Motor neuron (in vitro differentiated cells): Measurements from ENCODE around the gene PDCD1LG2. TPM values are rescaled to one million over a fixed set of nuclear protein-coding genes. Genes with fewer than 3 reads are reported as not detected.
A peak's percentile ranks its signal among the peaks of the same experiment; 100 is the strongest.
"Not testable (repeated sequence)": the region's sequence is repeated elsewhere in the genome, so short reads cannot be mapped to it uniquely, and the experiment has no call there.

Experiments used
- ATAC-seq, 8 experiments: fragments of 200-7000 bp; cut with Tn5 transposase; replicated peaks in 6 of 8; 2 replicates each; pipeline ENCODE4 v1.8.0; 2021; ENCODE audit warnings: mild to moderate bottlenecking in 8 of 8, moderate library complexity in 8 of 8
- H3K27ac ChIP-seq, 2 donors: fragments of 250-450 bp; sonication (Bioruptor Pico); 2 replicates each; pipeline ENCODE4 v1.9.0; 2021; ENCODE audit warnings: antibody characterized with exemption in 2 of 2, mild to moderate bottlenecking in 2 of 2, moderate library complexity in 1 of 2
- H3K4me1 ChIP-seq, 2 donors: fragments of 250-450 bp; sonication (Bioruptor Pico); replicated peaks in 1 of 2; 2 replicates each; pipeline ENCODE4 v1.6.1; 2021; ENCODE audit warnings: antibody characterized with exemption in 2 of 2, mild to moderate bottlenecking in 2 of 2, moderate library complexity in 1 of 2
- H3K4me3 ChIP-seq, 5 donors: fragments of 250-450 bp; sonication (Bioruptor Pico); 2 replicates each; pipeline ENCODE4 v1.9.0; 2021; ENCODE audit warnings: antibody characterized with exemption in 5 of 5, mild to moderate bottlenecking in 5 of 5, moderate library complexity in 4 of 5
- WGBS, 10 experiments: fragments of 450-650 bp; shearing (Covaris generic); methylation state at CpG; one replicate each; pipeline ENCODE4 v1.0.0; 2022; 5-methylcytosine and 5-hydroxymethylcytosine counted together
- in situ Hi-C, 9 experiments: fragments of 400-800 bp; cut with MboI; loops; one replicate each; pipeline ENCODE4 v1.15.0; 2021; ENCODE audit warnings: low sequenced_read_pairs in 9 of 9, low pct_unique_long_range_greater_than_20kb in 2 of 9; ENCODE audit not compliant: unreplicated experiment in 9 of 9
- total RNA-seq, 8 experiments: library from RNA; unstranded; fragments of 300-600 nt; gene quantifications; 2 replicates each; pipeline versions ENCODE4 v1.2.3 to v1.2.4, GENCODE V29; 2022

The PDCD1LG2 gene
- total RNA-seq, 8 experiments from 2014 or later, result 0.05 to 1.3 (median 0.29) TPM; not detected in 1

GRCh38 chr9:5482194-5482593 lies 28.1 kb upstream of the PDCD1LG2 start:
- Histone ChIP-seq H3K27ac (no peak overlapping the region), H3K4me1 (no peaks in the 10 kb centered on the region), H3K4me3 (no peak overlapping the region)
- WGBS, 10 experiments, result 40 to 100% (median 70%) methylated on average over 1 to 8 of the region's 8 CpGs; no CpG with 5 or more reads in 1 of the 10 experiments
- ATAC-seq, result no peak
- in situ Hi-C loops, result no loop called here

- in situ Hi-C loops, result no loop called here
- Histone ChIP-seq H3K4me3 (no peak overlapping the region), H3K27ac (no peak overlapping the region), H3K4me1 (no peaks in the 10 kb centered on the region)
- ATAC-seq, result no peak
- 20 to 100% (median 74%) methylated on average over 1 to 2 of the region's 2 CpGs; no CpG with 5 or more reads in 1 of the 10 experiments for WGBS, 10 experiments
Measured at GRCh38 chr9:5483306-5483705, 27.0 kb upstream of the PDCD1LG2 start.

GRCh38 chr9:5485378-5486085 lies 24.8 kb upstream of the PDCD1LG2 start:
- Histone ChIP-seq H3K4me3 (no peak overlapping the region), H3K27ac (no peak overlapping the region), H3K4me1 (no peaks in the 10 kb centered on the region)
- 62 to 100% (median 92%) methylated on average over 2 to 5 of the region's 5 CpGs for WGBS, 10 experiments
- in situ Hi-C loops, result no loop called here
- ATAC-seq, result no peak

- ATAC-seq, result no peak
- 59 to 100% (median 77%) methylated on average over 1 to 5 of the region's 5 CpGs; no CpG with 5 or more reads in 3 of the 10 experiments for WGBS, 10 experiments
- H3K27ac ChIP-seq, result no peak overlapping the region
- H3K4me3 ChIP-seq, result no peak overlapping the region
- H3K4me1 ChIP-seq, result no peaks in the 10 kb centered on the region
- in situ Hi-C loops, result no loop called here
Measured at GRCh38 chr9:5486988-5487387, 23.3 kb upstream of the PDCD1LG2 start.

GRCh38 chr9:5488221-5489008 lies 21.9 kb upstream of the PDCD1LG2 start:
- 74 to 97% (median 87%) methylated on average over 4 to 9 of the region's 9 CpGs for WGBS, 10 experiments
- in situ Hi-C loops, result no loop called here
- Histone ChIP-seq H3K4me3 (no peak overlapping the region), H3K27ac (no peak overlapping the region), H3K4me1 (no peaks in the 10 kb centered on the region)
- ATAC-seq, result peak in 2 of 8 experiments; percentile 62 to 76

- no peak overlapping the region for H3K27ac ChIP-seq
- WGBS, 10 experiments, result 69 to 100% (median 87%) methylated on average over 1 to 8 of the region's 9 CpGs; no CpG with 5 or more reads in 1 of the 10 experiments
- H3K4me3 ChIP-seq, result no peak overlapping the region
- ATAC-seq, result no peak
- in situ Hi-C loops, result no loop called here
- no peaks in the 10 kb centered on the region for H3K4me1 ChIP-seq
Measured at GRCh38 chr9:5489630-5490490, 20.5 kb upstream of the PDCD1LG2 start.

- Histone ChIP-seq H3K4me3 (no peak overlapping the region), H3K4me1 (no peaks in the 10 kb centered on the region), H3K27ac (no peak overlapping the region)
- WGBS, 10 experiments, result 50 to 100% (median 60%) methylated on average over 1 of the region's 1 CpG; no CpG with 5 or more reads in 5 of the 10 experiments
- in situ Hi-C loops, result no loop called here
- ATAC-seq, result no peak
Measured at GRCh38 chr9:5492965-5493678, 17.2 kb upstream of the PDCD1LG2 start.

GRCh38 chr9:5493679-5494511 lies 16.4 kb upstream of the PDCD1LG2 start:
- H3K4me1 ChIP-seq, result no peaks in the 10 kb centered on the region
- no peak overlapping the region for H3K27ac ChIP-seq
- peak in 2 of 8 experiments; percentile 72 to 88 for ATAC-seq
- WGBS, 10 experiments, result 22 to 100% (median 73%) methylated on average over 1 to 8 of the region's 8 CpGs
- in situ Hi-C loops, result no loop called here
- no peak overlapping the region for H3K4me3 ChIP-seq

GRCh38 chr9:5494765-5495164 lies 15.6 kb upstream of the PDCD1LG2 start:
- WGBS, 10 experiments, result 80 to 100% (median 91%) methylated on average over 1 to 2 of the region's 3 CpGs; no CpG with 5 or more reads in 6 of the 10 experiments
- ATAC-seq, H3K4me1 ChIP-seq, in situ Hi-C loops, H3K4me3 ChIP-seq, H3K27ac ChIP-seq: not testable (repeated sequence)

DNA sequence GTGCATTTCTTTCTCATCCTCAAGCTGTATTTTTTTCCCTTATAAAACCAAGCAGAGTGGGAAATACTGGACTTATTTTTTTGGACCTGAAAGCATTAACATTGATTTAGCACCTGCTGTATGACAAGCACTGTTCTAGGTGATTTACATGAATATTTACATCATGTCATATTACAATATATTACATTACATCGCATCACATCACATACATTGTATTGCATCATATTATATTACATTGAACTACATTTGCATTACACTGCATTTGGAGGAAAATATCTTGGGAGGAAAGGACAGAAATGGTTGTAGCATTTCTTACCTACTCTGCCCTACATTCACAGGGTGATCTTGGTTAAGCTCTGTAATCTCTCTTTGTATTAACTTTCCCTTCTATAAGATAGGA lies 11.2 kb upstream of the PDCD1LG2 start:
- 38 to 100% (median 80%) methylated on average over 1 of the region's 1 CpG; no CpG with 5 or more reads in 1 of the 10 experiments for WGBS, 10 experiments
- Histone ChIP-seq H3K27ac (no peak overlapping the region), H3K4me3 (no peak overlapping the region), H3K4me1 (no peaks in the 10 kb centered on the region)
- in situ Hi-C loops, result no loop called here
- ATAC-seq, result peak in 1 of 8 experiments; percentile 50

DNA sequence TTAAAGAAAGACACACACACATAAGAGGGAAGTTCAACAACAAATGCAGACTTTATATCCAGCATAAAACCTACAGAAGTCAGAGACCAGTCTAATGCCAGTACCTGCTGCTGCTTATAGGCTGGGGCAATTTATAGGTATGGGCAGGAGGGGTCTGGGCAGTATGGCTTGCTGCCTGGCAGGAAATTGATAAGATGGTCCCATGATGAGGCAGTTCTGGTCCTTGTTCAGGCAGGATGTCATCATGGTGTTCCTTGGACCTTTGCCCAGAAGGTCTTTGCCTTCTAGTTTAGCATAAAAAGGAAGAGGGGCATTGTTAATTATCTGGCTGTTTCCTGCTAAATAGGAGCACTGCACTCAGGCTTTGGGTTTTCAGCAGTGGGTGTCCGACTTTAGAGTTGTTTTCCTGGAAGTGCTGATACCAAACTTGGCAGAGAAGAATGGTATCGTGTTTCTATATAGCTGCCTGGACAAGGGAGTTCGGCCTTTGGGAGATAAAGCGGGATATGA lies 10.4 kb upstream of the PDCD1LG2 start:
- ATAC-seq, result no peak
- in situ Hi-C loops, result no loop called here
- Histone ChIP-seq H3K27ac (no peak overlapping the region), H3K4me1 (no peaks in the 10 kb centered on the region), H3K4me3 (no peak overlapping the region)
- 70 to 100% (median 83%) methylated on average over 1 to 4 of the region's 4 CpGs; no CpG with 5 or more reads in 3 of the 10 experiments for WGBS, 10 experiments
